ENCODE measurements around the gene ZBTB6.
"Not testable (repeated sequence)": the region's sequence is repeated elsewhere in the genome, so short reads cannot be mapped to it uniquely, and the experiment has no call there.

Gene ZBTB6

DNA sequence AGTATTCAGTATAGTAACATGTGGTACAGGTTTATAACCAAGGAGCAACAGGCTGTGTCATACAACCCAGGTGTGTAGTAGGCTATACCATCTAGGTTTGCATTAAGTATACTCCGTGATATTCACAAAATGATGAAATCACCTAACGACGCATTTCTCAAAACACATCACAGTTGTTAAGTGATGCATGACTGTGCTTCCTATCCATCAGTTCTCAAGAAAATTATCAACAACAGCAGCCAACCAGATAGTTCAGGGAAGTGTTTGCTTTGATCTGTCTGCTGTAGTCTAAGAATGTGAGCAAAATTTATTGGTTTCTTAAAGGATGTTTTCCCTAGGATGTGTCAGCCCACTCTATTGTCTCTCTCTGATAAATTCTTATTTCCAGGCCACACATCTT lies 10.8 kb upstream of the ZBTB6 start:
- no peak for DNase-seq (ENCODE audit: low read depth)

- DNase-seq (ENCODE audit: low read depth), result no peak
Measured at GRCh38 chr9:122922713-122923112, 9.6 kb upstream of the ZBTB6 start.

DNA sequence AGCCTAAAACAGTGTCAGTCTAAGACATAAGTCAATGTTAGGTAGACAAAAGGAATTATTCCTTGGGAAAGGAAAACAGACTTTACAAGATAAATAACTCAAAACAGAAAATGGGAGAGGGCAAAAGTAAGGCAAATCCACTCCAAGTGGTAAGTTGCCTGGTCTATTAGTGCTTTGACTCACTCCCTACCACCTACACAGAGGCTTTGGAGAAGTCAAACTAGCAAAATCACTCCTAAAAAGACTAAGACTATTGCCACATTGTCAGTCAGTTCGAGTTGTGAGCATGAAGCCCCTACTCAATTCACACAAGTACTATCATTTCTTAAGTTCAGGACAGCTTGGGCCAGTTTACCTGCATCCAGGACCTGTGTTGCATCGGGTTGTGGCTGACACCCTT lies 5.2 kb upstream of the ZBTB6 start:
- DNase-seq (ENCODE audit: low read depth), result no peak

DNA sequence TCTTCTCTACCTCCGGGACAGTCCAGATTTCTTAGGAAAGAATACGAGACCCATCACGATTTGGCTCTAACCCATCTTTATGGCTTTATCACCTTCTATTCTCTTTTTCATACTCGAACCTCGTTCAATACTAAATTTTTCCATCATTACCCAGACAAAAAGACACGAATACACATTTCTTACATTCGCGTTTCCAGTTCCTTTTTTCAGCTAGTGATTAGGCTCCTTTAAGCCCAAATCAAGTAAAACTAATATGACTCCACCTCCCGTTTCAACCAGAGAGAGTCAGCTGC lies 506 bp downstream of the ZBTB6 start:
- no peak for DNase-seq (ENCODE audit: low read depth)

DNA sequence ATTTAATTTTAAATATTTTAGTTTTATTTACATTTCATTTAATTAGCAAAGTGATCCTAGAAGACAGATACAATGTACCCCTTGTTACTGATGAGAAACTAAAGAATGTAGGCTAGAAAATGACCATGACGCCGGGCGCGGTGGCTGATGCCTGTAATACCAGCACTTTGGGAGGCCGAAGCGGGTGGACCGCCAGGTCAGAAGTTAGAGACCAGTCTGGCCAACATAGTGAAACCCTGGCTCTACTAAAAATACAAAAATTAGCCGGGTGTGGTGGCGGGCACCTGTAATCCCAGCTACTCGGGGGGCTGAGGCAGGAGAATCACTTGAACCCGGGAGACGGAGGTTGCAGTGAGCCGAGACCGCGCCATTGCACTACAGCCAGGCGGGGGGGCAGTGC lies 7.0 kb downstream of the ZBTB6 start:
- DNase-seq (ENCODE audit: low read depth), result not testable (repeated sequence)

DNA sequence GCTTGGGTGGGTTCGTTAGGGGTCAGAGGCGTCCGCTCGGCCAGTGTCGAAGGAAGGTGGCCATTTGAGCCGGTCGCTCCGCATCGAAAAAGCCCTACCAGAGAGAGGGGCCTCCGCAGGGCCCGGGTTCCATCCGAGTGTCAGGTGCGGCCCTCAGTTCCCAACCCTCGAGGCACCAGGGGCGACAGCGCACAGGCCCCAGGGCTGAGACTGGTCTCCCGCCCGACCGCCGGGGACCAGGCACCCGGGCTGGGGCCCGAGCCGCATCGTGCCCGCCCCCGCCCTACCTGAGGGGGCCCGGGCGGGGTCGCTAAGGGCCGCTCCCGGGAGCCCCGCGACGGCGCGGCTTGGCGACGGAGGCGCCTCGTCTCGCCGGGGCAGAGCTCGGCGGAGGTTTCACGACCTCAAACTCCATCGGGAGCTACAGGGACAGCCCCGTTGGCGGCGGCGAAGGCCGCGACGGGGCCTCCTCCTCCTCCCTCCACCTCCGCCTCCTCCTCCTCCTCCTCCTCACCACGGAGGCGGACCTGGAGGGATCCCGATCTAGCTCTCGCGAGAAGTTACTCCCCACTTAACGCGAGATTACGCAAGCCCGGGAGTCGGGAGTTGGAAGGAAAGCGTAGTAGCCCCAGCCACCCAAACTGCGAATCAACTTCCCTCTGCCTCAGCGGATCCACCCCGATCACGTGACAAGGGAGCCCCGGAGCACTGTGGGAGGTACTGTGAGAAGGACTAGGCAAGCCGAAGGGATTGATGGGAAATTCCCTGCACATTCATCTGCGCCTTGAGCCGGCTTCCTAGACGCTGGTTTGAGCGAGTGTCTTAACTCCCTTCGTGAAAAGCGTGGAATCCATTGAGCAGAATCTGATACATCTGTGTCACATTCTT lies 8.1 kb downstream of the ZBTB6 start, which contains the start of gene RC3H2:
TSS of gene RC3H2 (minus strand) at position 537 of the 888 bp plus-strand sequence. CDS start 7,850 bp downstream, outside the sequence.
- peak; percentile 94 for DNase-seq (ENCODE audit: low read depth)

GRCh38 chr9:122904466-122904822 lies 8.7 kb downstream of the ZBTB6 start:
- DNase-seq (ENCODE audit: low read depth), result peak; percentile 7

- DNase-seq (ENCODE audit: low read depth), result no peak
Measured at GRCh38 chr9:122900791-122901190, 12.3 kb downstream of the ZBTB6 start.

- DNase-seq (ENCODE audit: low read depth), result no peak
Measured at GRCh38 chr9:122897969-122898368, 15.2 kb downstream of the ZBTB6 start.

GRCh38 chr9:122888480-122888879 lies 24.6 kb downstream of the ZBTB6 start:
- no peak for DNase-seq (ENCODE audit: low read depth)

DNA sequence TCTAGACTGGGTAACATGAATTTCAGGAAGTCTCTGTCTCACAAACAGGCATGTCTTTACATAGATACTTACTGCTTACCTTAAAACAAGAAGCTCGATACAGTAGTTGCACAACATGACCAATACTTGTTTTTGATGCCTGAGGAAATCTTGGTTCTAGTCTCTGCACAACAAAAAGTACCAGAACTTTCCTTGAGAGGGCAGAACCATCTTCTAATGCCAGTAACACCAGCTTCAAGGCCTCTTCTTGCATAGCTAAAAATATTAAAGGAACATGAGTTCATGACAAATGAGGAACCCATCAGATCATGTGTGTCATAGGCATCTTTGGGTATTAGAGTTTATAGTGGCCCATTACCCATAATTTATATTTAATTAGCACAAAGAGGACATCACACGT lies 30.0 kb downstream of the ZBTB6 start:
- DNase-seq (ENCODE audit: low read depth), result no peak

- no peak for DNase-seq (ENCODE audit: low read depth)
Measured at GRCh38 chr9:122879443-122879842, 33.7 kb downstream of the ZBTB6 start.

GRCh38 chr9:122875523-122875922 lies 37.6 kb downstream of the ZBTB6 start:
- no peak for DNase-seq (ENCODE audit: low read depth)

- not testable (repeated sequence) for DNase-seq (ENCODE audit: low read depth)
Measured at GRCh38 chr9:122867276-122867675, 45.8 kb downstream of the ZBTB6 start.

- no peak for DNase-seq (ENCODE audit: low read depth)
Measured at GRCh38 chr9:122866079-122866478, 47.0 kb downstream of the ZBTB6 start.

DNA sequence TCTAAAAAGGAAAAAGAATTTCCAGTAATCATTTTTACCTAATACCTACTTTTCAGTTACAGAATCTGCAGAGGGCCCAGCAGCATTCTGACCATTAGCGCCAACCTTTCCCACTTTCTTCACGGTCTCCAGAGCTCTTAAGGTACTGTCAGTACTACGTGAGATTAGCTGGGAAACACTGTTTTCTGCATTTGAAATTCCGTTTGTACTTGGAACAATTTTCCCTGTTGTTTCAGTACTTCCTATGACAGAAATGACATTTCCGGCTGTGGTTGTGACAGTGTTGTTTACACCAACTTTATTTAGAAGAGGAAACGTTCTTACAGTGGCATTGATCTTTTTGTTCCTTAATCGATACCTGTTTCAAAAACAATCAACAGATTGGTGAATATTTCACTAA lies 47.8 kb downstream of the ZBTB6 start:
- DNase-seq (ENCODE audit: low read depth), result no peak

DNA sequence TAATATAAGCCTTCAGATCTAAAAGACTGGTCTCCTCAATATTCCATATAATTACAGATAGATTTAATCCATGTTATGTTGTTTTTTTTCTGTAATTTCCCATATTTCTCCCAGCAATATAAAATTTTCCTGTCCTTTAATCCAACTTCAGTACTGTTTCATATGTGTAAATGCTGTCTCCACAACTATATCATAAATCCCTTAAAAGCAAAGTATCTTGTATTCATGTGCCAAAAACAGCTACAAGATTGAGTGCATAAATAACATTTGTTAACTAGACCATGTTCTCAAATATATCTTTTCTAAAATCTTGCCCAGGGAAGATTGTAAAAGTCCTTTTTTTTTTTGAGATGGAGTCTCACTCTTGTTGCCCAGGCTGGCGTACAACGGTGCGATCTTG lies 49.7 kb downstream of the ZBTB6 start:
- no peak for DNase-seq (ENCODE audit: low read depth)

DNA sequence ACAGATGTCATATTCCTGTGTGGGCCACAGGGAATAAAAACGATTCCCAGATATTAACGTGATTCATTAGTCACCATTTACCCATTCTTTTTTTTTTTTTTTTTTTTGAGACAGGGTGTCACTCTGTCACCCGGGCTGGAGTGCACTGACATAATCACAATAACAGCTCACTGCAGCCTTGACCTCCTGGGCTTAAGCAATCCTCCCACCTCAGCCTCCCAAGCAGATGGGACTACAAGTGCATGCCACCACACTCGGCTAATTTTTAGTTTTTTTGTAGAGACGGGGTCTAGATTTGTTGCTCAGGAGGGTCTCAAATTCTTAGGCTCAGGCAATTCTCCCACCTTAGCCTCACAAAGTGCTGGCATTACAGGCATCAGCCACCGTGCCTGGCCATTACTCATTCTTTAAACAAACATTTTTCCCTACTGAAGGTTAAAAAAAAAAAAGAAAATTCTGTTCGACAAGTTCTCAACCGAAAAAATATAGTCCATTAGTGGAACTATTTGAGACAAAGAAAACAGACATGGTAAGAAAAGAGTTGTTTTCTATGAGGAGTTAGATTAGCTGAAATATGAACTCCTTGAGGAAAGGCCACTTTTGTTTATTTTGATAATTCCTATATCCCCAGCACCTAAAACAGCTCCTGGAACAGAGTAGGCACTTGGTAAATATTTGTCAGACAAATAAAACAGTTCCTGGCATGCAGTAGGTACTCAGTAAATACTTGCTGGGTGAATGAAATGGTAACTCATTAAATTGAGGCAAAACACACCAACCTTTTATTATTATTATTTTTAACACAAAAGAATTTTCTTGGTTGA lies 52.6 kb downstream of the ZBTB6 start:
- no peak for DNase-seq (ENCODE audit: low read depth)

Measured in activated T-cell treated with anti-CD3 and anti-CD28 coated beads for 24 hours (primary cell).